IMR-90 (cell line): ENCODE results near the gene RNF151.

Experiments
- CHD1 ChIP-seq: IDR thresholded peaks from 2 replicates; pipeline ENCODE4 v1.6.1; 2012; ENCODE audit warnings: low read depth, low read length, improper control_type of control experiment
- CTCF ChIP-seq: conservative IDR thresholded peaks from 2 replicates; pipeline ENCODE4 v1.5.1; 2012; ENCODE audit warnings: mild to moderate bottlenecking, low read depth, low read length, improper control_type of control experiment
- FOS ChIP-seq: fragments of 150-350 bp; IDR thresholded peaks from 2 replicates; pipeline ENCODE4 v1.6.1; 2016; ENCODE audit warnings: low read depth, low read length
- RFX5 ChIP-seq: IDR thresholded peaks from 2 replicates; pipeline ENCODE4 v1.8.0; 2012; ENCODE audit warnings: low read depth, mild to moderate bottlenecking, low read length, moderate library complexity
- TF ChIP-seq, protein P1 (sequence below): fragments of 150-350 bp; IDR thresholded peaks from 2 replicates; pipeline ENCODE4 v1.6.1; 2017; ENCODE audit warnings: mild to moderate bottlenecking, antibody characterized with exemption, low read length, low read depth

DNA sequence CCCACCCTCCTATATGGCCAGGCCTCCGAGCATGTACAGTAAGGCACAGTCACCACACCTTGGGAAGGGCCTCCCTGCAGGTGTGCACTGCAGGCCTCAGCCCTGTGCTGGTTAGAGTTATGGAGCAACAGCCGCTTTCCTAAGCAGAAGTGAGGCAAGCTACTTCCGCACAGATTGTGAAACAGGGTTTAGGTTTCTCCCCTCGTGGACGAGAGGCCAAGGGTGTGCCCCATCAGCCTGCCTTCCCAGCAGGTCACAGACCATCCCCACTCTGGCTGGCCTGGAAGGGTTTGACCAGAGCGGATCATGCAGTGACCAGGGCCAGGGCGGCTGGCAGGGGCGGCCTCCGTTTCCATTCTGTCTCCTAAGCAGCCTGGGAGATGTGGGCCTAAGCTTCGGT lies 28.3 kb upstream of the RNF151 start:
- TF ChIP-seq CTCF, result no peak
- TF ChIP-seq CHD1, result no peak
- TF ChIP-seq FOS, result no peak
- no peak for TF ChIP-seq RFX5
- TF ChIP-seq, protein P1, sequence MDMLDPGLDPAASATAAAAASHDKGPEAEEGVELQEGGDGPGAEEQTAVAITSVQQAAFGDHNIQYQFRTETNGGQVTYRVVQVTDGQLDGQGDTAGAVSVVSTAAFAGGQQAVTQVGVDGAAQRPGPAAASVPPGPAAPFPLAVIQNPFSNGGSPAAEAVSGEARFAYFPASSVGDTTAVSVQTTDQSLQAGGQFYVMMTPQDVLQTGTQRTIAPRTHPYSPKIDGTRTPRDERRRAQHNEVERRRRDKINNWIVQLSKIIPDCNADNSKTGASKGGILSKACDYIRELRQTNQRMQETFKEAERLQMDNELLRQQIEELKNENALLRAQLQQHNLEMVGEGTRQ, result no peak
